Measurements from ENCODE around the gene HMGCS2. TPM values are rescaled to one million over a fixed set of nuclear protein-coding genes. Genes with fewer than 3 reads are reported as not detected.
"Not testable (repeated sequence)": the region's sequence is repeated elsewhere in the genome, so short reads cannot be mapped to it uniquely, and the experiment has no call there.

The HMGCS2 gene
- total RNA-seq, 5 donors from 2014 or later (not counting 1 experiment from before 2014, with no cell fraction given) = 0.35 to 0.82 (median 0.56) TPM; not detected in 2

GRCh38 chr1:119713749-119714456, 54.8 kb downstream of the HMGCS2 start:
- no peak overlapping the region for H3K27ac Mint-ChIP-seq
- no peaks in the 10 kb centered on the region for H3K9me3 Mint-ChIP-seq
- peaks cover 18 to 41% (median 25%) of the 10 kb centered on the region in 3 donors for H3K4me1 Mint-ChIP-seq
- H3K4me3 ChIP-seq (ENCODE audit: control insufficient read depth in 1 of 2, extremely low read depth in 1 of 2, low read length in 1 of 2) = no peak overlapping the region
- H3K27me3 ChIP-seq (replicated peaks in 1 of 2; ENCODE audit: control insufficient read depth in 2 of 2, extremely low read depth in 1 of 2, insufficient read depth in 2 of 2, low read length in 1 of 2) = peaks cover 0 to 19% of the 10 kb centered on the region in 2 experiments
- ATAC-seq (replicated peaks in 1 of 4) (no peak), DNase-seq (no peak)
- H3K27me3 Mint-ChIP-seq = peaks cover 0 to 38% of the 10 kb centered on the region in 2 donors
- CTCF ChIA-PET = no interaction called here
- no peak overlapping the region for H3K27ac ChIP-seq (ENCODE audit: low read length)
- H3K4me1 ChIP-seq (ENCODE audit: control insufficient read depth in 1 of 2, extremely low read depth in 1 of 2, insufficient read depth in 2 of 2, low read length in 2 of 2) = peaks cover 0 to 15% of the 10 kb centered on the region in 2 experiments
- 88% methylated on average over 2 of the region's 6 CpGs for WGBS (ENCODE audit: insufficient coverage)
- no peaks in the 10 kb centered on the region for H3K9me3 ChIP-seq
- H3K36me3 Mint-ChIP-seq = no peaks in the 10 kb centered on the region
- POLR2A ChIA-PET = no interaction called here
- H3K4me3 Mint-ChIP-seq = peak overlapping the region; percentile 68 to 98 (median 78)
- no peaks in the 10 kb centered on the region for H3K36me3 ChIP-seq (ENCODE audit: control insufficient read depth in 2 of 2, extremely low read depth in 1 of 2, insufficient read depth in 1 of 2, low read length in 1 of 2)

- peaks cover 18 to 41% (median 25%) of the 10 kb centered on the region in 3 donors for H3K4me1 Mint-ChIP-seq
- Histone ChIP-seq H3K4me1 (ENCODE audit: control insufficient read depth in 1 of 2, extremely low read depth in 1 of 2, insufficient read depth in 2 of 2, low read length in 2 of 2) (peaks cover 0 to 15% of the 10 kb centered on the region in 2 experiments), H3K36me3 (ENCODE audit: control insufficient read depth in 2 of 2, extremely low read depth in 1 of 2, insufficient read depth in 1 of 2, low read length in 1 of 2) (no peaks in the 10 kb centered on the region), H3K27ac (ENCODE audit: low read length) (no peak overlapping the region), H3K27me3 (replicated peaks in 1 of 2; ENCODE audit: control insufficient read depth in 2 of 2, extremely low read depth in 1 of 2, insufficient read depth in 2 of 2, low read length in 1 of 2) (peaks cover 0 to 19% of the 10 kb centered on the region in 2 experiments), H3K4me3 (ENCODE audit: control insufficient read depth in 1 of 2, extremely low read depth in 1 of 2, low read length in 1 of 2) (peak overlapping the region in 1 of 2 donors; percentile 65), H3K9me3 (no peaks in the 10 kb centered on the region)
- no peak for ATAC-seq (replicated peaks in 1 of 4)
- H3K9me3 Mint-ChIP-seq = no peaks in the 10 kb centered on the region
- ChIA-PET CTCF (no interaction called here), POLR2A (no interaction called here)
- peak overlapping the region; percentile 68 to 98 (median 78) for H3K4me3 Mint-ChIP-seq
- 76% methylated on average over 17 of the region's 17 CpGs for WGBS (ENCODE audit: insufficient coverage)
- no peak overlapping the region for H3K27ac Mint-ChIP-seq
- DNase-seq = no peak
- H3K36me3 Mint-ChIP-seq = no peaks in the 10 kb centered on the region
- peaks cover 0 to 38% of the 10 kb centered on the region in 2 donors for H3K27me3 Mint-ChIP-seq
These were observed 55.5 kb downstream of the HMGCS2 start for GRCh38 chr1:119713039-119713748.

- no peak overlapping the region for H3K27ac ChIP-seq (ENCODE audit: low read length)
- ATAC-seq (replicated peaks in 1 of 4) (peak; percentile 64 to 69 (median 66)), DNase-seq (peak in 15 of 35 experiments; percentile 1 to 27 (median 10))
- H3K4me1 ChIP-seq (ENCODE audit: control insufficient read depth in 1 of 2, extremely low read depth in 1 of 2, insufficient read depth in 2 of 2, low read length in 2 of 2) = peaks cover 0 to 15% of the 10 kb centered on the region in 2 experiments
- Mint-ChIP-seq H3K27me3 (peaks cover 0 to 37% of the 10 kb centered on the region in 2 donors), H3K27ac (no peak overlapping the region), H3K9me3 (no peaks in the 10 kb centered on the region), H3K4me1 (peaks cover 18 to 36% (median 25%) of the 10 kb centered on the region in 3 donors), H3K4me3 (peak overlapping the region; percentile 88 to 98 (median 90)), H3K36me3 (no peaks in the 10 kb centered on the region)
- no peaks in the 10 kb centered on the region for H3K36me3 ChIP-seq (ENCODE audit: control insufficient read depth in 2 of 2, extremely low read depth in 1 of 2, insufficient read depth in 1 of 2, low read length in 1 of 2)
- H3K27me3 ChIP-seq (replicated peaks in 1 of 2; ENCODE audit: control insufficient read depth in 2 of 2, extremely low read depth in 1 of 2, insufficient read depth in 2 of 2, low read length in 1 of 2) = peaks cover 0 to 19% of the 10 kb centered on the region in 2 experiments
- CTCF ChIA-PET = no interaction called here
- WGBS (ENCODE audit: insufficient coverage) = 4% methylated on average over 30 of the region's 51 CpGs
- POLR2A ChIA-PET = no interaction called here
- H3K4me3 ChIP-seq (ENCODE audit: control insufficient read depth in 1 of 2, extremely low read depth in 1 of 2, low read length in 1 of 2) = peak overlapping the region; percentile 71 to 100
- H3K9me3 ChIP-seq = no peaks in the 10 kb centered on the region
These were observed 56.2 kb downstream of the HMGCS2 start for GRCh38 chr1:119712342-119713038.

GRCh38 chr1:119711804-119712341, 56.8 kb downstream of the HMGCS2 start, which contains the start of gene PHGDH:
PHGDH (plus strand) TSS chr1:119711934; CDS start chr1:119712023, 89 bp downstream.
- Mint-ChIP-seq H3K27ac (peak within 1 kb of the TSS; percentile 8 to 26), H3K4me3 (peak within 1 kb of the TSS; percentile 88 to 98 (median 90)), H3K27me3 (peaks cover 0 to 37% of the 10 kb centered on the region in 2 donors), H3K36me3 (no peaks in the 10 kb centered on the region), H3K9me3 (peaks cover 0 to 3% (median 0%) of the 10 kb centered on the region in 3 donors), H3K4me1 (peaks cover 18 to 35% (median 25%) of the 10 kb centered on the region in 3 donors)
- DNase-seq = peak in 23 of 35 experiments; percentile 3 to 47 (median 16)
- Histone ChIP-seq H3K27ac (ENCODE audit: low read length) (no peak within 1 kb of the TSS), H3K27me3 (replicated peaks in 1 of 2; ENCODE audit: control insufficient read depth in 2 of 2, extremely low read depth in 1 of 2, insufficient read depth in 2 of 2, low read length in 1 of 2) (peaks cover 0 to 19% of the 10 kb centered on the region in 2 experiments), H3K36me3 (ENCODE audit: control insufficient read depth in 2 of 2, extremely low read depth in 1 of 2, insufficient read depth in 1 of 2, low read length in 1 of 2) (no peaks in the 10 kb centered on the region), H3K4me3 (ENCODE audit: control insufficient read depth in 1 of 2, extremely low read depth in 1 of 2, low read length in 1 of 2) (peak within 1 kb of the TSS; percentile 71 to 100), H3K9me3 (no peaks in the 10 kb centered on the region), H3K4me1 (ENCODE audit: control insufficient read depth in 1 of 2, extremely low read depth in 1 of 2, insufficient read depth in 2 of 2, low read length in 2 of 2) (peaks cover 0 to 15% of the 10 kb centered on the region in 2 experiments)
- ATAC-seq (replicated peaks in 1 of 4) = peak; percentile 59 to 85 (median 76)
- POLR2A ChIA-PET = interaction anchor here in 1 of 2 donors (0.5 kb wide), 1 partner anchor 546 kb away, joined by 3 read pairs; no protein-coding TSS in a partner anchor
- CTCF ChIA-PET = no interaction called here
- WGBS (ENCODE audit: insufficient coverage) = under 1% methylated on average over 27 of the region's 27 CpGs

- Mint-ChIP-seq H3K27ac (peak overlapping the region in 1 of 2 donors; percentile 26), H3K27me3 (peaks cover 0 to 37% of the 10 kb centered on the region in 2 donors), H3K4me3 (peak overlapping the region; percentile 88 to 98 (median 90)), H3K4me1 (peaks cover 18 to 34% (median 25%) of the 10 kb centered on the region in 3 donors)
- DNase-seq; H3K9me3 ChIP-seq; H3K9me3 Mint-ChIP-seq; H3K27ac ChIP-seq (ENCODE audit: low read length); H3K36me3 Mint-ChIP-seq; ATAC-seq (replicated peaks in 1 of 4); CTCF ChIA-PET; H3K36me3 ChIP-seq (ENCODE audit: control insufficient read depth in 2 of 2, extremely low read depth in 1 of 2, insufficient read depth in 1 of 2, low read length in 1 of 2): not testable (repeated sequence)
- WGBS (ENCODE audit: insufficient coverage) = 4% methylated on average over 5 of the region's 10 CpGs
- Histone ChIP-seq H3K4me1 (ENCODE audit: control insufficient read depth in 1 of 2, extremely low read depth in 1 of 2, insufficient read depth in 2 of 2, low read length in 2 of 2) (peaks cover 0 to 15% of the 10 kb centered on the region in 2 experiments), H3K27me3 (replicated peaks in 1 of 2; ENCODE audit: control insufficient read depth in 2 of 2, extremely low read depth in 1 of 2, insufficient read depth in 2 of 2, low read length in 1 of 2) (peaks cover 0 to 19% of the 10 kb centered on the region in 2 experiments), H3K4me3 (ENCODE audit: control insufficient read depth in 1 of 2, extremely low read depth in 1 of 2, low read length in 1 of 2) (peak overlapping the region; percentile 71 to 100)
- POLR2A ChIA-PET = interaction anchor here in 1 of 2 donors (0.5 kb wide), 1 partner anchor 547 kb away, joined by 3 read pairs; no protein-coding TSS in a partner anchor
These were observed 57.3 kb downstream of the HMGCS2 start for GRCh38 chr1:119711356-119711803.
